ENCODE measurements around the gene SLC37A1. TPM values are rescaled to one million over a fixed set of nuclear protein-coding genes. Genes with fewer than 3 reads are reported as not detected.

Gene SLC37A1
- total and polyA plus RNA-seq, 2 of the 13 experiments (the other 11 are each of a cell fraction or from before 2014, with no cell fraction given): 0.22 to 0.40 TPM

DNA sequence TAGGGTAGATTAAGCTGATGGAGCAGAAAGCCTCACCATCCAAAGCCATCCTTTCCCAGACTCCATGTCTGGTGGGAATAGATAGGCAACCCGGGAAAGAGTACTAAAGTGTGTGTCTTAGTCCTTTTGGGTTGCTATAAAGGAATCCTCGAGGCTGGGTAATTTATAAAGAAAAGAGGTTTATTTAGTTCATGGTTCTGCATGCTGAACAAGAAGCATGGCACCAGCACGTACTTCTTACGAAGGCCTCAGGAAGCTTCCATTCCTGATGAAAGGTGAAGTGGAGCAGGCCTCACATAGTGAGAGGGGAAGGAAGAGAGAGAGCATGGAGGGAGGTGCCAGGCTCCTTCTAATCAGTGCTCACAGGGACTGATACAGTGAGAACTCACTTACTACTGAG, 6.2 kb upstream of the SLC37A1 start:
- in situ Hi-C loops (cut with HindIII; ENCODE audit: extremely low pct_ligation_motif_present, low pct_unique_long_range_greater_than_20kb) (no loop called here), intact Hi-C loops (cut with micrococcal nuclease; ENCODE audit: unreplicated experiment) (no loop called here)
- ChIA-PET POLR2A (no interaction called here), CTCF (ENCODE audit: low intra/inter-chr PET ratio, low total read pairs) (no interaction called here)
- no peaks in the 10 kb centered on the region for H3K36me3 ChIP-seq (replicated peaks in 1 of 2; ENCODE audit: control insufficient read depth in 1 of 2, insufficient read depth in 2 of 2, low read length in 2 of 2)
- no peaks in the 10 kb centered on the region for H4K20me1 ChIP-seq (ENCODE audit: insufficient read depth, low read length)
- no peaks in the 10 kb centered on the region for H3K9me3 ChIP-seq (ENCODE audit: low read length)
- no peak overlapping the region for H3K27ac ChIP-seq (ENCODE audit: extremely low read length, insufficient read depth, low read length)
- DNase-seq (ENCODE audit: low spot score) (no peak), ATAC-seq (no peak), FAIRE-seq (no peak)
- TF ChIP-seq, protein P1, sequence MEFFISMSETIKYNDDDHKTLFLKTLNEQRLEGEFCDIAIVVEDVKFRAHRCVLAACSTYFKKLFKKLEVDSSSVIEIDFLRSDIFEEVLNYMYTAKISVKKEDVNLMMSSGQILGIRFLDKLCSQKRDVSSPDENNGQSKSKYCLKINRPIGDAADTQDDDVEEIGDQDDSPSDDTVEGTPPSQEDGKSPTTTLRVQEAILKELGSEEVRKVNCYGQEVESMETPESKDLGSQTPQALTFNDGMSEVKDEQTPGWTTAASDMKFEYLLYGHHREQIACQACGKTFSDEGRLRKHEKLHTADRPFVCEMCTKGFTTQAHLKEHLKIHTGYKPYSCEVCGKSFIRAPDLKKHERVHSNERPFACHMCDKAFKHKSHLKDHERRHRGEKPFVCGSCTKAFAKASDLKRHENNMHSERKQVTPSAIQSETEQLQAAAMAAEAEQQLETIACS (CRISPR knock-in tag; IDR thresholded peaks at IDR 0.05): no peak
- TF ChIP-seq ZNF446 (CRISPR knock-in tag; IDR thresholded peaks at IDR 0.05) (no peak), ZNF235 (CRISPR knock-in tag; IDR thresholded peaks at IDR 0.05; ENCODE audit: borderline replicate concordance) (no peak), ZNF441 (CRISPR knock-in tag; IDR thresholded peaks at IDR 0.05; ENCODE audit: borderline replicate concordance) (no peak), SRSF1 (optimal IDR thresholded peaks at IDR 0.05; ENCODE audit: low read depth, low read length) (no peak)
- H3K4me1 ChIP-seq (ENCODE audit: insufficient read depth, low read length): no peaks in the 10 kb centered on the region
- no peak overlapping the region for H3K4me2 ChIP-seq (ENCODE audit: low read depth, low read length)
- no peak overlapping the region for H2AFZ ChIP-seq (ENCODE audit: low read length)
- BruUV-seq (replicated peaks): no TSS peak
- H3K9ac ChIP-seq (ENCODE audit: insufficient read depth, low read depth, low read length): no peak overlapping the region
- no peaks in the 10 kb centered on the region for H3K79me2 ChIP-seq (ENCODE audit: insufficient read depth, low read length)
- H3K4me3 ChIP-seq (replicated peaks in 1 of 3; ENCODE audit: insufficient read depth in 1 of 3, low read depth in 2 of 3, low read length in 3 of 3): no peak overlapping the region
- WGBS (ENCODE audit: low lambda C conversion rate): 58% methylated on average over 4 of the region's 4 CpGs
- H3K27me3 ChIP-seq (ENCODE audit: control insufficient read depth in 1 of 2, insufficient read depth in 2 of 2, low read length in 2 of 2): peaks cover 3 to 10% of the 10 kb centered on the region in 2 experiments; a peak in 3 of 5 replicates

DNA sequence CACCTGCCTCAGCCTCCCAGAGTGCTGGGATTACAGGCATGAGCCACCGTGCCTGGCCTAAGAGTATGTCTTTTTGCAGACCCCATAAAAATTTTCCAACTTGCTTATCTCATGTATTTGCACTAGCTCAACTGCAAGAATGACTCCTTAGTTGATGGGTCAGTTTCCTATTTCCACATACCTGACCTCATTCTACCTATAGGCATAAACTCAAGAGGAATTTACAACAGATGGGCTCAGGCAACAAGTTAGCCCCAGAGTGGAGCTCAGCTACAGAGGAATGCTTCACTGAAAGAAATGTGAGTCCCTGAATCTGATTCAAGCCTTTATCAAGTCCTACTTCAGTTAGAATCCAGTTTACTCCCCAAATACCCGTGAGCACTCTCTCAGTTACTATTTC, 5.3 kb upstream of the SLC37A1 start:
- H3K4me3 ChIP-seq (replicated peaks in 1 of 3; ENCODE audit: insufficient read depth in 1 of 3, low read depth in 2 of 3, low read length in 3 of 3): no peak overlapping the region
- H3K4me2 ChIP-seq (ENCODE audit: low read depth, low read length): no peak overlapping the region
- H4K20me1 ChIP-seq (ENCODE audit: insufficient read depth, low read length): no peaks in the 10 kb centered on the region
- in situ Hi-C loops (cut with HindIII; ENCODE audit: extremely low pct_ligation_motif_present, low pct_unique_long_range_greater_than_20kb): no loop called here
- H3K9me3 ChIP-seq (ENCODE audit: low read length): no peaks in the 10 kb centered on the region
- no peaks in the 10 kb centered on the region for H3K79me2 ChIP-seq (ENCODE audit: insufficient read depth, low read length)
- intact Hi-C loops (cut with micrococcal nuclease; ENCODE audit: unreplicated experiment): no loop called here
- CTCF ChIA-PET (ENCODE audit: low intra/inter-chr PET ratio, low total read pairs): no interaction called here
- no peak overlapping the region for H2AFZ ChIP-seq (ENCODE audit: low read length)
- H3K36me3 ChIP-seq (replicated peaks in 1 of 2; ENCODE audit: control insufficient read depth in 1 of 2, insufficient read depth in 2 of 2, low read length in 2 of 2): no peaks in the 10 kb centered on the region
- H3K27ac ChIP-seq (ENCODE audit: extremely low read length, insufficient read depth, low read length): no peak overlapping the region
- DNase-seq (ENCODE audit: low spot score) (no peak), FAIRE-seq (no peak), ATAC-seq (no peak)
- POLR2A ChIA-PET: no interaction called here
- H3K9ac ChIP-seq (ENCODE audit: insufficient read depth, low read depth, low read length): no peak overlapping the region
- no TSS peak for BruUV-seq (replicated peaks)
- H3K27me3 ChIP-seq (ENCODE audit: control insufficient read depth in 1 of 2, insufficient read depth in 2 of 2, low read length in 2 of 2): peaks cover 5 to 20% of the 10 kb centered on the region in 2 experiments; a peak in 4 of 5 replicates
- H3K4me1 ChIP-seq (ENCODE audit: insufficient read depth, low read length): no peaks in the 10 kb centered on the region
- 19% methylated on average over 2 of the region's 2 CpGs for WGBS (ENCODE audit: low lambda C conversion rate)
- TF ChIP-seq ZKSCAN8 (CRISPR knock-in tag; IDR thresholded peaks at IDR 0.05; ENCODE audit: borderline replicate concordance) (no peak), TARDBP (CRISPR knock-in tag; IDR thresholded peaks at IDR 0.05) (no peak), ZNF557 (CRISPR knock-in tag; IDR thresholded peaks at IDR 0.05) (no peak), ZNF839 (CRISPR knock-in tag; IDR thresholded peaks at IDR 0.05; ENCODE audit: borderline replicate concordance) (no peak), ZBTB21 (CRISPR knock-in tag; IDR thresholded peaks at IDR 0.05) (no peak), ZNF264 (CRISPR knock-in tag; IDR thresholded peaks at IDR 0.05) (no peak), SMC3 (IDR thresholded peaks at IDR 0.05; ENCODE audit: low read length) (no peak)
- TF ChIP-seq, protein P2, sequence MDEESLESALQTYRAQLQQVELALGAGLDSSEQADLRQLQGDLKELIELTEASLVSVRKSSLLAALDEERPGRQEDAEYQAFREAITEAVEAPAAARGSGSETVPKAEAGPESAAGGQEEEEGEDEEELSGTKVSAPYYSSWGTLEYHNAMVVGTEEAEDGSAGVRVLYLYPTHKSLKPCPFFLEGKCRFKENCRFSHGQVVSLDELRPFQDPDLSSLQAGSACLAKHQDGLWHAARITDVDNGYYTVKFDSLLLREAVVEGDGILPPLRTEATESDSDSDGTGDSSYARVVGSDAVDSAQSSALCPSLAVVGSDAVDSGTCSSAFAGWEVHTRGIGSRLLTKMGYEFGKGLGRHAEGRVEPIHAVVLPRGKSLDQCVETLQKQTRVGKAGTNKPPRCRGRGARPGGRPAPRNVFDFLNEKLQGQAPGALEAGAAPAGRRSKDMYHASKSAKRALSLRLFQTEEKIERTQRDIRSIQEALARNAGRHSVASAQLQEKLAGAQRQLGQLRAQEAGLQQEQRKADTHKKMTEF (CRISPR knock-in tag; IDR thresholded peaks at IDR 0.05): no peak
- TF ChIP-seq, protein P3, sequence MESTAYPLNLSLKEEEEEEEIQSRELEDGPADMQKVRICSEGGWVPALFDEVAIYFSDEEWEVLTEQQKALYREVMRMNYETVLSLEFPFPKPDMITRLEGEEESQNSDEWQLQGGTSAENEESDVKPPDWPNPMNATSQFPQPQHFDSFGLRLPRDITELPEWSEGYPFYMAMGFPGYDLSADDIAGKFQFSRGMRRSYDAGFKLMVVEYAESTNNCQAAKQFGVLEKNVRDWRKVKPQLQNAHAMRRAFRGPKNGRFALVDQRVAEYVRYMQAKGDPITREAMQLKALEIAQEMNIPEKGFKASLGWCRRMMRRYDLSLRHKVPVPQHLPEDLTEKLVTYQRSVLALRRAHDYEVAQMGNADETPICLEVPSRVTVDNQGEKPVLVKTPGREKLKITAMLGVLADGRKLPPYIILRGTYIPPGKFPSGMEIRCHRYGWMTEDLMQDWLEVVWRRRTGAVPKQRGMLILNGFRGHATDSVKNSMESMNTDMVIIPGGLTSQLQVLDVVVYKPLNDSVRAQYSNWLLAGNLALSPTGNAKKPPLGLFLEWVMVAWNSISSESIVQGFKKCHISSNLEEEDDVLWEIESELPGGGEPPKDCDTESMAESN (CRISPR knock-in tag; conservative IDR thresholded peaks at IDR 0.05): no peak
- TF ChIP-seq, protein P4, sequence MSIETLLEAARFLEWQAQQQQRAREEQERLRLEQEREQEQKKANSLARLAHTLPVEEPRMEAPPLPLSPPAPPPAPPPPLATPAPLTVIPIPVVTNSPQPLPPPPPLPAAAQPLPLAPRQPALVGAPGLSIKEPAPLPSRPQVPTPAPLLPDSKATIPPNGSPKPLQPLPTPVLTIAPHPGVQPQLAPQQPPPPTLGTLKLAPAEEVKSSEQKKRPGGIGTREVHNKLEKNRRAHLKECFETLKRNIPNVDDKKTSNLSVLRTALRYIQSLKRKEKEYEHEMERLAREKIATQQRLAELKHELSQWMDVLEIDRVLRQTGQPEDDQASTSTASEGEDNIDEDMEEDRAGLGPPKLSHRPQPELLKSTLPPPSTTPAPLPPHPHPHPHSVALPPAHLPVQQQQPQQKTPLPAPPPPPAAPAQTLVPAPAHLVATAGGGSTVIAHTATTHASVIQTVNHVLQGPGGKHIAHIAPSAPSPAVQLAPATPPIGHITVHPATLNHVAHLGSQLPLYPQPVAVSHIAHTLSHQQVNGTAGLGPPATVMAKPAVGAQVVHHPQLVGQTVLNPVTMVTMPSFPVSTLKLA (IDR thresholded peaks at IDR 0.05): no peak

Data from HepG2 (cell line).